GM23338 (cell line): ENCODE results near the gene ZNF513. TPM values are rescaled to one million over a fixed set of nuclear protein-coding genes. Genes with fewer than 3 reads are reported as not detected.

Experiments used
- ATAC-seq: fragments of 200-7000 bp; cut with Tn5 transposase; 3 replicates; pipeline ENCODE4 v1.9.1; 2020
- DNase-seq: peaks from one replicate; pipeline ENCODE4 v3.0.0-alpha.2; 2015; ENCODE audit warnings: low spot score
- H2AFZ ChIP-seq: fragments of 200-600 bp; sonication (generic); 2 replicates; pipeline ENCODE4 v1.8.0; 2016; ENCODE audit warnings: antibody characterized with exemption, mild to moderate bottlenecking, moderate library complexity
- H3F3A ChIP-seq: fragments of 200-600 bp; sonication (generic); replicated peaks from 2 replicates; pipeline ENCODE4 v1.8.0; 2017; ENCODE audit warnings: antibody characterized with exemption, mixed run types, low read depth
- H3K27ac ChIP-seq: fragments of 200-600 bp; sonication (generic); 2 replicates; pipeline ENCODE4 v1.6.1; 2016; ENCODE audit warnings: low read depth
- H3K27me3 ChIP-seq: fragments of 200-600 bp; sonication (generic); 2 replicates; pipeline ENCODE4 v1.8.0; 2016; ENCODE audit warnings: mild to moderate bottlenecking, mixed run types, moderate library complexity; ENCODE audit not compliant: insufficient read depth
- H3K36me3 ChIP-seq: fragments of 200-600 bp; sonication (generic); 2 replicates; pipeline ENCODE4 v1.8.0; 2016; ENCODE audit warnings: mild to moderate bottlenecking; ENCODE audit not compliant: insufficient read depth
- H3K4me1 ChIP-seq: fragments of 200-600 bp; sonication (generic); 2 replicates; pipeline ENCODE4 v1.8.0; 2016; ENCODE audit warnings: mild to moderate bottlenecking, moderate library complexity; ENCODE audit not compliant: insufficient read depth
- H3K4me2 ChIP-seq: fragments of 200-600 bp; sonication (generic); 2 replicates; pipeline ENCODE4 v1.7.1; 2017; ENCODE audit warnings: mixed run types
- H3K4me3 ChIP-seq: fragments of 200-600 bp; sonication (generic); 2 replicates; pipeline ENCODE4 v1.6.1; 2016; ENCODE audit warnings: mixed run types
- H3K79me2 ChIP-seq: fragments of 200-600 bp; sonication (generic); replicated peaks from 2 replicates; pipeline ENCODE4 v1.8.0; 2017; ENCODE audit warnings: mild to moderate bottlenecking; ENCODE audit not compliant: insufficient read depth
- H3K9me2 ChIP-seq: fragments of 200-600 bp; sonication (generic); 2 replicates; pipeline ENCODE4 v1.8.0; 2017; ENCODE audit not compliant: insufficient read depth
- H4K20me1 ChIP-seq: fragments of 200-600 bp; sonication (generic); replicated peaks from 2 replicates; pipeline ENCODE4 v1.8.0; 2017; ENCODE audit warnings: mild to moderate bottlenecking; ENCODE audit not compliant: insufficient read depth
- H3K27ac Mint-ChIP-seq: 2 replicates; pipeline ENCODE4 v1.8.0; 2020; ENCODE audit warnings: inconsistent platforms, mild to moderate bottlenecking, moderate library complexity, mixed read lengths
- H3K27me3 Mint-ChIP-seq: 3 replicates; pipeline ENCODE4 v1.8.0; 2022; ENCODE audit warnings: low read depth, mild to moderate bottlenecking, moderate library complexity, mixed read lengths, inconsistent platforms; ENCODE audit not compliant: insufficient read depth, poor library complexity
- H3K36me3 Mint-ChIP-seq: 3 replicates; pipeline ENCODE4 v1.8.0; 2021; ENCODE audit warnings: low read depth, mild to moderate bottlenecking, inconsistent platforms, moderate library complexity, mixed read lengths
- H3K4me1 Mint-ChIP-seq: 3 replicates; pipeline ENCODE4 v1.8.0; 2020; ENCODE audit warnings: mild to moderate bottlenecking, inconsistent platforms, mixed read lengths
- H3K4me3 Mint-ChIP-seq: 3 replicates; pipeline ENCODE4 v1.8.0; 2021; ENCODE audit warnings: moderate library complexity, mild to moderate bottlenecking, inconsistent platforms, mixed read lengths
- H3K9me3 Mint-ChIP-seq: 3 replicates; pipeline ENCODE4 v1.8.0; 2020; ENCODE audit warnings: moderate library complexity, mild to moderate bottlenecking, inconsistent platforms, mixed read lengths
- ZNF114 ChIP-seq: fragments of 250-450 bp; sonication (Bioruptor Pico); IDR thresholded peaks from 2 replicates; pipeline ENCODE4 v1.5.0; 2020; ENCODE audit warnings: mild to moderate bottlenecking, moderate library complexity
- polyA plus RNA-seq: library from polyadenylated mRNA; unstranded; fragments of >200 nt; fragmentation: Nextera tagmentation; extraction: Ambion mirVana; gene quantifications from 2 replicates; pipeline ENCODE4 v1.2.1, GENCODE V29; 2016
- total RNA-seq: library from RNA; depleted of rRNA; stranded (reverse); fragments of >200 nt; shearing (Covaris generic); gene quantifications from 2 replicates; pipeline ENCODE4 v1.2.3, GENCODE V29; 2014
- TF ChIP-seq, protein P1 (sequence below): fragments of 250-450 bp; sonication (Bioruptor Pico); IDR thresholded peaks from 2 replicates; pipeline ENCODE4 v1.5.0; 2020; ENCODE audit warnings: mild to moderate bottlenecking, moderate library complexity
- TF ChIP-seq, protein P2 (sequence below), 2 experiments: fragments of 200-600 bp in 1 of 2; sonication (generic) in 1 of 2; conservative IDR thresholded peaks; 2 replicates each; pipeline versions ENCODE4 v1.5.1 to v1.6.1; 2016 to 2017; ENCODE audit warnings: antibody characterized with exemption in 2 of 2, low read depth in 2 of 2, mild to moderate bottlenecking in 2 of 2, moderate library complexity in 1 of 2

ZNF513 gene
- total and polyA plus RNA-seq, 2 experiments from 2014 or later: 10.4 to 13.2 TPM

DNA sequence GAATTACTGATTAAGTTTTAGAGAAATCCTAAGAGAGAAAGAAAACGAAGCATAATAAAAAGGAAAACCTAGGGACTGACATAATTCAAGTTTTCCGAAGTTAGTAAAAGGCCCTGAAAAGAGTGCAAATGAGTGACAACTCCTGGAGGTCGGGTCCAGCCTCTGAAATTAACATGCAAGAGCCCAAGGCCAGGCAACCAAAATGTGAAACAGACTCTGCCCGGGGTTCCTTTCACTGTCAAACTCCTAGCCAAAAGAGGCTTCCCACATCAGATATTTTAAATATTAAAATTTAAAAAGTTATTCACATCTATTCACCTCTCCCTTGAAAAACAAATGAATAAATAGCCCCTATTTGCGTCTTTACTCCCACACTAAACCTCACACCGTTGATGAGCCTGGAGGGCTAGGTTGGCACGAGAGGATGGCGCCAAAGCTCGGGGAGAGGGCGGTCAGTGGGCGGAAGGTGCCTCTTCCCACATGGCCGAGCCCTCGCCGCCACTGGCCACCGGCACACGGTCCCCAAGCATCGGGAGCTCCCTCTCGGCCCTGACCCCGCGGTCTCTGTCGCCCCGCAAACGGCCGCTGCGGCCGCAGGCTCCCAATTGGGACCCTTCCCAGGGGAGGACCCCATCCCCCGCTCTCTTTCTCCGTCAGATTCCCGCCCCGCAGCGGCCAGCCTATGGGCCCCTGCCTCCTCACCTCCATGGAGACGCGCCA, 28.2 kb upstream of the ZNF513 start (continued):
- TF ChIP-seq, protein P1, sequence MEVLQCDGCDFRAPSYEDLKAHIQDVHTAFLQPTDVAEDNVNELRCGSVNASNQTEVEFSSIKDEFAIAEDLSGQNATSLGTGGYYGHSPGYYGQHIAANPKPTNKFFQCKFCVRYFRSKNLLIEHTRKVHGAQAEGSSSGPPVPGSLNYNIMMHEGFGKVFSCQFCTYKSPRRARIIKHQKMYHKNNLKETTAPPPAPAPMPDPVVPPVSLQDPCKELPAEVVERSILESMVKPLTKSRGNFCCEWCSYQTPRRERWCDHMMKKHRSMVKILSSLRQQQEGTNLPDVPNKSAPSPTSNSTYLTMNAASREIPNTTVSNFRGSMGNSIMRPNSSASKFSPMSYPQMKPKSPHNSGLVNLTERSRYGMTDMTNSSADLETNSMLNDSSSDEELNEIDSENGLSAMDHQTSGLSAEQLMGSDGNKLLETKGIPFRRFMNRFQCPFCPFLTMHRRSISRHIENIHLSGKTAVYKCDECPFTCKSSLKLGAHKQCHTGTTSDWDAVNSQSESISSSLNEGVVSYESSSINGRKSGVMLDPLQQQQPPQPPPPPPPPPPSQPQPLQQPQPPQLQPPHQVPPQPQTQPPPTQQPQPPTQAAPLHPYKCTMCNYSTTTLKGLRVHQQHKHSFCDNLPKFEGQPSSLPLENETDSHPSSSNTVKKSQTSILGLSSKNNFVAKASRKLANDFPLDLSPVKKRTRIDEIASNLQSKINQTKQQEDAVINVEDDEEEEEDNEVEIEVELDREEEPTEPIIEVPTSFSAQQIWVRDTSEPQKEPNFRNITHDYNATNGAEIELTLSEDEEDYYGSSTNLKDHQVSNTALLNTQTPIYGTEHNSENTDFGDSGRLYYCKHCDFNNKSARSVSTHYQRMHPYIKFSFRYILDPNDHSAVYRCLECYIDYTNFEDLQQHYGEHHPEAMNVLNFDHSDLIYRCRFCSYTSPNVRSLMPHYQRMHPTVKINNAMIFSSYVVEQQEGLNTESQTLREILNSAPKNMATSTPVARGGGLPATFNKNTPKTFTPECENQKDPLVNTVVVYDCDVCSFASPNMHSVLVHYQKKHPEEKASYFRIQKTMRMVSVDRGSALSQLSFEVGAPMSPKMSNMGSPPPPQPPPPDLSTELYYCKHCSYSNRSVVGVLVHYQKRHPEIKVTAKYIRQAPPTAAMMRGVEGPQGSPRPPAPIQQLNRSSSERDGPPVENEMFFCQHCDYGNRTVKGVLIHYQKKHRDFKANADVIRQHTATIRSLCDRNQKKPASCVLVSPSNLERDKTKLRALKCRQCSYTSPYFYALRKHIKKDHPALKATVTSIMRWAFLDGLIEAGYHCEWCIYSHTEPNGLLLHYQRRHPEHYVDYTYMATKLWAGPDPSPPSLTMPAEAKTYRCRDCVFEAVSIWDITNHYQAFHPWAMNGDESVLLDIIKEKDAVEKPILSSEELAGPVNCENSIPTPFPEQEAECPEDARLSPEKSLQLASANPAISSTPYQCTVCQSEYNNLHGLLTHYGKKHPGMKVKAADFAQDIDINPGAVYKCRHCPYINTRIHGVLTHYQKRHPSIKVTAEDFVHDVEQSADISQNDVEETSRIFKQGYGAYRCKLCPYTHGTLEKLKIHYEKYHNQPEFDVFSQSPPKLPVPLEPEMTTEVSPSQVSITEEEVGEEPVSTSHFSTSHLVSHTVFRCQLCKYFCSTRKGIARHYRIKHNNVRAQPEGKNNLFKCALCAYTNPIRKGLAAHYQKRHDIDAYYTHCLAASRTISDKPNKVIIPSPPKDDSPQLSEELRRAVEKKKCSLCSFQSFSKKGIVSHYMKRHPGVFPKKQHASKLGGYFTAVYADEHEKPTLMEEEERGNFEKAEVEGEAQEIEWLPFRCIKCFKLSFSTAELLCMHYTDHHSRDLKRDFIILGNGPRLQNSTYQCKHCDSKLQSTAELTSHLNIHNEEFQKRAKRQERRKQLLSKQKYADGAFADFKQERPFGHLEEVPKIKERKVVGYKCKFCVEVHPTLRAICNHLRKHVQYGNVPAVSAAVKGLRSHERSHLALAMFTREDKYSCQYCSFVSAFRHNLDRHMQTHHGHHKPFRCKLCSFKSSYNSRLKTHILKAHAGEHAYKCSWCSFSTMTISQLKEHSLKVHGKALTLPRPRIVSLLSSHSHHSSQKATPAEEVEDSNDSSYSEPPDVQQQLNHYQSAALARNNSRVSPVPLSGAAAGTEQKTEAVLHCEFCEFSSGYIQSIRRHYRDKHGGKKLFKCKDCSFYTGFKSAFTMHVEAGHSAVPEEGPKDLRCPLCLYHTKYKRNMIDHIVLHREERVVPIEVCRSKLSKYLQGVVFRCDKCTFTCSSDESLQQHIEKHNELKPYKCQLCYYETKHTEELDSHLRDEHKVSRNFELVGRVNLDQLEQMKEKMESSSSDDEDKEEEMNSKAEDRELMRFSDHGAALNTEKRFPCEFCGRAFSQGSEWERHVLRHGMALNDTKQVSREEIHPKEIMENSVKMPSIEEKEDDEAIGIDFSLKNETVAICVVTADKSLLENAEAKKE (CRISPR knock-in tag): no peak

DNA sequence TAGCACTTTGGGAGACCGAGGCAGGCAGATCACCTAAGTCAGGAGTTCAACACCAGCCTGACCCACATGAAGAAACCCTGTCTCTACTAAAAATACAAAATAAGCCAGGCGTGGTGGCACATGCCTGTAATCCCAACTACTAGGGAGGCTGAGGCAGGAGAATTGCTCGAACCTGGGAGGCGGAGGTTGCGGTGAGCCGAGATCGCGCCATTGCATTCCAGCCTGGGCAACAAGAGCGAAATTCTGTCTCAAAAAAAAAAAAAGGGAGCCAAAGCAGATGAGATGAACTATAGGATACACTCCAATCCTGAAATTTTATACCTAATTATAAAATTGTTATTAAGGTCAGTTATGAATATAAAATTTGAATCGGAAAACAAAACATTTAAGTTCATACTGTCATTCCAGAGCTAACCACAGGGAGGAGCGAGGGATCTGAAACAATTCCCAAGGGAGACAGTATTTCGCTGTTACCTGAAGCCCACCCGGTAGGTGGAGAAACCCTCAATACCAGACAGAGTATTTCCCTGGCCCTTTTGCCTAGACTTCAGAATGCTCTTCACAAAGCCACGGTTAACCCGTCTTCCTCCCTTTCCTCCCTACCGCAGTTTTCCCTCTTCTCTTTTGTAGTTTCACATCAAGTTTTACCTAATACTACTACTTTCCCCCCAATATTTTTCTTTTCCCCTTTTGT, 27.4 kb upstream of the ZNF513 start:
- Mint-ChIP-seq H3K27me3 (peaks cover 16% of the 10 kb centered on the region), H3K36me3 (peaks cover 39% of the 10 kb centered on the region), H3K4me3 (peak overlapping the region; percentile 87), H3K9me3 (peaks cover 5% of the 10 kb centered on the region; the same call in 1 of the 3 replicates), H3K4me1 (peaks cover 13% of the 10 kb centered on the region; the same call in 2 of the 3 replicates), H3K27ac (peak overlapping the region; percentile 28; the same call in 1 of the 2 replicates)
- peaks cover 41% of the 10 kb centered on the region for H4K20me1 ChIP-seq
- peaks cover 23% of the 10 kb centered on the region for H3K4me1 ChIP-seq
- no peak for TF ChIP-seq ZNF114
- TF ChIP-seq, protein P2, sequence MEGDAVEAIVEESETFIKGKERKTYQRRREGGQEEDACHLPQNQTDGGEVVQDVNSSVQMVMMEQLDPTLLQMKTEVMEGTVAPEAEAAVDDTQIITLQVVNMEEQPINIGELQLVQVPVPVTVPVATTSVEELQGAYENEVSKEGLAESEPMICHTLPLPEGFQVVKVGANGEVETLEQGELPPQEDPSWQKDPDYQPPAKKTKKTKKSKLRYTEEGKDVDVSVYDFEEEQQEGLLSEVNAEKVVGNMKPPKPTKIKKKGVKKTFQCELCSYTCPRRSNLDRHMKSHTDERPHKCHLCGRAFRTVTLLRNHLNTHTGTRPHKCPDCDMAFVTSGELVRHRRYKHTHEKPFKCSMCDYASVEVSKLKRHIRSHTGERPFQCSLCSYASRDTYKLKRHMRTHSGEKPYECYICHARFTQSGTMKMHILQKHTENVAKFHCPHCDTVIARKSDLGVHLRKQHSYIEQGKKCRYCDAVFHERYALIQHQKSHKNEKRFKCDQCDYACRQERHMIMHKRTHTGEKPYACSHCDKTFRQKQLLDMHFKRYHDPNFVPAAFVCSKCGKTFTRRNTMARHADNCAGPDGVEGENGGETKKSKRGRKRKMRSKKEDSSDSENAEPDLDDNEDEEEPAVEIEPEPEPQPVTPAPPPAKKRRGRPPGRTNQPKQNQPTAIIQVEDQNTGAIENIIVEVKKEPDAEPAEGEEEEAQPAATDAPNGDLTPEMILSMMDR (conservative IDR thresholded peaks at IDR 0.05; ENCODE audit: low read depth in 2 of 2): peak; percentile 65 to 70
- H2AFZ ChIP-seq: no peak overlapping the region
- peak overlapping the region; percentile 64 for H3K4me3 ChIP-seq
- H3K79me2 ChIP-seq: peaks cover 62% of the 10 kb centered on the region
- 0 out of 2 replicates have a peak overlapping the region, but pooled peaks have one; percentile 12 for H3K27ac ChIP-seq
- H3K36me3 ChIP-seq: 0 out of 2 replicates have a peak, but pooled peaks cover 8% of the 10 kb centered on the region
- peaks cover 10% of the 10 kb centered on the region; the same call in 1 of the 2 replicates for H3K9me2 ChIP-seq
- ATAC-seq: peak; percentile 52
- peaks cover 3% of the 10 kb centered on the region; the same call in 1 of the 2 replicates for H3F3A ChIP-seq
- peak overlapping the region; percentile 90 for H3K4me2 ChIP-seq
- peak; percentile 94 for DNase-seq
- no peaks in the 10 kb centered on the region for H3K27me3 ChIP-seq
